ENCODE measurements around the gene SREK1. TPM values are rescaled to one million over a fixed set of nuclear protein-coding genes. Genes with fewer than 3 reads are reported as not detected.
A peak's percentile ranks its signal among the peaks of the same experiment; 100 is the strongest.

SREK1 gene
- total and polyA plus RNA-seq, 9 of the 15 experiments (the other 6 are each of a cell fraction or from before 2014, with no cell fraction given) = 40.8 to 128 (median 81.9) TPM

DNA sequence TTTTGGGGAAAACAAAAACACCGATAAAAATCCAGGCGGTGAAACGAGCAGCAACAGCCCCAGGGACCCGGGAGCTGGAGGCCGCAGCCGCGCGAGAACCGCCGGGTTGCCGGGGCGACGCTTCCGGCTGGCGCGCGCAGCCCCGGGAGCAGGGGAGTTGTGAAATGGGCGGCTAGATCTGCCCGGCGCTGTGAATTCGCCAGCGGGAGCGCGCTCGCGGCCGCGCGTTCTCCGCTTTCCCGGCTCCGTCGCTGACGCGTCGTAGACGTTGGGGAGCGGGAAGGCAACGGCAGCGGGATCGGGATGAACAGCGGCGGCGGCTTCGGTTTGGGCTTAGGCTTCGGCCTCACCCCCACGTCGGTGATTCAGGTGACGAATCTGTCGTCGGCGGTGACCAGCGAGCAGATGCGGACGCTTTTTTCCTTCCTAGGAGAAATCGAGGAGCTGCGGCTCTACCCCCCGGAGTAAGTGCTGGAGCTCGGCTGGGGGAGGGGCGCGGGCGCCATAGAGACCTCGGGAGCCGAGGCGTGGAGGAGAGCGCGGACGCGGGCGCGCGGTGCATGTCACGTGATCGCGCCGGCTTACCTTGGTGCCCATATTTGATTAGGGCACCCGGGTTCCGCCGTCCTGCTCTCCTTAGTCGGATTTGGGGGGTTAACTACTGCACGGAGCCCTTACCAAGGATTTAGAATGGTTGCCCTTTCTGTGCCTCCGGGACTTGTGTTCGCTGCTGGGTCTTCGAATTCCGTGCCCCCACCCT lies at the start of gene SREK1 (continued):
- TF ChIP-seq, protein P1, sequence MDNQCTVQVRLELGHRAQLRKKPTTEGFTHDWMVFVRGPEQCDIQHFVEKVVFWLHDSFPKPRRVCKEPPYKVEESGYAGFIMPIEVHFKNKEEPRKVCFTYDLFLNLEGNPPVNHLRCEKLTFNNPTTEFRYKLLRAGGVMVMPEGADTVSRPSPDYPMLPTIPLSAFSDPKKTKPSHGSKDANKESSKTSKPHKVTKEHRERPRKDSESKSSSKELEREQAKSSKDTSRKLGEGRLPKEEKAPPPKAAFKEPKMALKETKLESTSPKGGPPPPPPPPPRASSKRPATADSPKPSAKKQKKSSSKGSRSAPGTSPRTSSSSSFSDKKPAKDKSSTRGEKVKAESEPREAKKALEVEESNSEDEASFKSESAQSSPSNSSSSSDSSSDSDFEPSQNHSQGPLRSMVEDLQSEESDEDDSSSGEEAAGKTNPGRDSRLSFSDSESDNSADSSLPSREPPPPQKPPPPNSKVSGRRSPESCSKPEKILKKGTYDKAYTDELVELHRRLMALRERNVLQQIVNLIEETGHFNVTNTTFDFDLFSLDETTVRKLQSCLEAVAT (IDR thresholded peaks at IDR 0.05) = peak in 1 of 2 experiments; percentile 61; a peak in 2 of 4 replicates
- TF ChIP-seq, protein P2, sequence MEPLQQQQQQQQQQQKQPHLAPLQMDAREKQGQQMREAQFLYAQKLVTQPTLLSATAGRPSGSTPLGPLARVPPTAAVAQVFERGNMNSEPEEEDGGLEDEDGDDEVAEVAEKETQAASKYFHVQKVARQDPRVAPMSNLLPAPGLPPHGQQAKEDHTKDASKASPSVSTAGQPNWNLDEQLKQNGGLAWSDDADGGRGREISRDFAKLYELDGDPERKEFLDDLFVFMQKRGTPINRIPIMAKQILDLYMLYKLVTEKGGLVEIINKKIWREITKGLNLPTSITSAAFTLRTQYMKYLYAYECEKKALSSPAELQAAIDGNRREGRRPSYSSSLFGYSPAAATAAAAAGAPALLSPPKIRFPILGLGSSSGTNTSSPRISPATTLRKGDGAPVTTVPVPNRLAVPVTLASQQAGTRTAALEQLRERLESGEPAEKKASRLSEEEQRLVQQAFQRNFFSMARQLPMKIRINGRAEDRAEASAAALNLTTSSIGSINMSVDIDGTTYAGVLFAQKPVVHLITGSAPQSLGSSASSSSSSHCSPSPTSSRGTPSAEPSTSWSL (CRISPR knock-in tag; IDR thresholded peaks at IDR 0.05; ENCODE audit: borderline replicate concordance) = no peak; the same call in 1 of the 2 replicates
- TF ChIP-seq RUNX1 (IDR thresholded peaks at IDR 0.05; ENCODE audit: low read depth) (peak; percentile 59; the same call in 1 of the 2 replicates), GATAD2B (IDR thresholded peaks at IDR 0.05; ENCODE audit: borderline replicate concordance) (0 out of 2 replicates have a peak, but pooled peaks have one; percentile 57), ZNF197 (CRISPR knock-in tag; IDR thresholded peaks at IDR 0.05; ENCODE audit: low read depth) (peak; percentile 95; the same call in 1 of the 2 replicates), ZNF583 (CRISPR knock-in tag; IDR thresholded peaks at IDR 0.05) (no peak; the same call in 1 of the 2 replicates), DIDO1 (tag; IDR thresholded peaks at IDR 0.05; ENCODE audit: low read depth) (peak; percentile 68; the same call in 1 of the 2 replicates), MBD2 (IDR thresholded peaks at IDR 0.05; ENCODE audit: borderline replicate concordance, low read depth) (peak; percentile 73), MTF1 (CRISPR knock-in tag; IDR thresholded peaks at IDR 0.05; ENCODE audit: borderline replicate concordance) (no peak), ZNF124 (CRISPR knock-in tag; IDR thresholded peaks at IDR 0.05) (no peak), SAFB (IDR thresholded peaks at IDR 0.05; ENCODE audit: borderline replicate concordance, low read depth, low read length) (peak; percentile 53; the same call in 1 of the 2 replicates), BMI1 (IDR thresholded peaks at IDR 0.05; ENCODE audit: low read length) (peak; percentile 96), NRF1 (conservative IDR thresholded peaks at IDR 0.05 in 1 of 2, IDR thresholded peaks at IDR 0.05 in 1 of 2) (peak; percentile 89 to 91)
- TF ChIP-seq, protein P3, sequence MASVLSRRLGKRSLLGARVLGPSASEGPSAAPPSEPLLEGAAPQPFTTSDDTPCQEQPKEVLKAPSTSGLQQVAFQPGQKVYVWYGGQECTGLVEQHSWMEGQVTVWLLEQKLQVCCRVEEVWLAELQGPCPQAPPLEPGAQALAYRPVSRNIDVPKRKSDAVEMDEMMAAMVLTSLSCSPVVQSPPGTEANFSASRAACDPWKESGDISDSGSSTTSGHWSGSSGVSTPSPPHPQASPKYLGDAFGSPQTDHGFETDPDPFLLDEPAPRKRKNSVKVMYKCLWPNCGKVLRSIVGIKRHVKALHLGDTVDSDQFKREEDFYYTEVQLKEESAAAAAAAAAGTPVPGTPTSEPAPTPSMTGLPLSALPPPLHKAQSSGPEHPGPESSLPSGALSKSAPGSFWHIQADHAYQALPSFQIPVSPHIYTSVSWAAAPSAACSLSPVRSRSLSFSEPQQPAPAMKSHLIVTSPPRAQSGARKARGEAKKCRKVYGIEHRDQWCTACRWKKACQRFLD (CRISPR knock-in tag; IDR thresholded peaks at IDR 0.05) = peak; percentile 84
- TF ChIP-seq, protein P4, sequence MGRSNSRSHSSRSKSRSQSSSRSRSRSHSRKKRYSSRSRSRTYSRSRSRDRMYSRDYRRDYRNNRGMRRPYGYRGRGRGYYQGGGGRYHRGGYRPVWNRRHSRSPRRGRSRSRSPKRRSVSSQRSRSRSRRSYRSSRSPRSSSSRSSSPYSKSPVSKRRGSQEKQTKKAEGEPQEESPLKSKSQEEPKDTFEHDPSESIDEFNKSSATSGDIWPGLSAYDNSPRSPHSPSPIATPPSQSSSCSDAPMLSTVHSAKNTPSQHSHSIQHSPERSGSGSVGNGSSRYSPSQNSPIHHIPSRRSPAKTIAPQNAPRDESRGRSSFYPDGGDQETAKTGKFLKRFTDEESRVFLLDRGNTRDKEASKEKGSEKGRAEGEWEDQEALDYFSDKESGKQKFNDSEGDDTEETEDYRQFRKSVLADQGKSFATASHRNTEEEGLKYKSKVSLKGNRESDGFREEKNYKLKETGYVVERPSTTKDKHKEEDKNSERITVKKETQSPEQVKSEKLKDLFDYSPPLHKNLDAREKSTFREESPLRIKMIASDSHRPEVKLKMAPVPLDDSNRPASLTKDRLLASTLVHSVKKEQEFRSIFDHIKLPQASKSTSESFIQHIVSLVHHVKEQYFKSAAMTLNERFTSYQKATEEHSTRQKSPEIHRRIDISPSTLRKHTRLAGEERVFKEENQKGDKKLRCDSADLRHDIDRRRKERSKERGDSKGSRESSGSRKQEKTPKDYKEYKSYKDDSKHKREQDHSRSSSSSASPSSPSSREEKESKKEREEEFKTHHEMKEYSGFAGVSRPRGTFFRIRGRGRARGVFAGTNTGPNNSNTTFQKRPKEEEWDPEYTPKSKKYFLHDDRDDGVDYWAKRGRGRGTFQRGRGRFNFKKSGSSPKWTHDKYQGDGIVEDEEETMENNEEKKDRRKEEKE (IDR thresholded peaks at IDR 0.05; ENCODE audit: borderline replicate concordance in 1 of 2, control insufficient read depth in 1 of 2, low read depth in 2 of 2, low read length in 1 of 2) = 0 out of 4 replicates have a peak, but pooled peaks of 1 of the 2 experiments have one; percentile 55
